Measurements from ENCODE around the gene JAM3.

JAM3 gene

DNA sequence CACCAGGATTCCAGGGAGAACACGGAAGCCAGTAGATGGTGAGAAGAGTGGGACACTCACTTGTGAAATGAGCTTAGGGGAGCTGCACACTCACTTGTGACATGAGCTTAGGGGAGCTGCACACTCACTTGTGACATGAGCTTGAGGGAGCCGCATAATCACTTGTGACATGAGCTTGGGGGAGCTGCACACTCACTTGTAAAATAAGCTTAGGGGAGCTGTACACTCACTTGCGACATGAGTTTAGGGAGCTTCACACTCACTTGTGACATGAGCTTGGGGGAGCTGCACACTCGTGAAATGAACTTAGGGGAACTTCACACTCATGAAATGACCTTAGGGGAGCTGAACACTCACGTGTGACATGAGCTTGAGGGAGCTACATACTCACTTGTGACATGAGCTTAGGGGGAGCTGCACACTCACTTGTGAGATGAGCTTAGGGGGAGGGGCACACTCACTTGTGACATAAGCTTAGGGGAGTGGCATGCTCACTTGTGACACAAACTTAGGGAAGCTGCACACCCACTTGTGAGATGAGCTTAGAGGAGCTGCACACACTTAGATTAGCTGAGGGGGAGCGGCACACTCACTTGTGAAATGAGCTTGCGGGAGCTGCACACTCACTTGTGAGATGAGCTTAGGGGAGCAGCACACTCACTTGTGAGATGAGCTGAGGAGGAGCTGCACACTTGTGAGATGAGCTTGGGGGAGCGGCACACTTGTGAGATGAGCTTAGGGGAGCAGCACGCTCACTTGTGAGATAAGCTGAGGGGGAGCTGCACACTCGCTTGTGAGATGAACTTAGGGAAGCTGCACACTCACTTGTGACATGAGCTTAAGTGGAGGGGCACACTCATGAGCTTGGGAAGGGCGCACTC lies 95.9 kb downstream of the JAM3 start:
- TF ChIP-seq, protein P1, sequence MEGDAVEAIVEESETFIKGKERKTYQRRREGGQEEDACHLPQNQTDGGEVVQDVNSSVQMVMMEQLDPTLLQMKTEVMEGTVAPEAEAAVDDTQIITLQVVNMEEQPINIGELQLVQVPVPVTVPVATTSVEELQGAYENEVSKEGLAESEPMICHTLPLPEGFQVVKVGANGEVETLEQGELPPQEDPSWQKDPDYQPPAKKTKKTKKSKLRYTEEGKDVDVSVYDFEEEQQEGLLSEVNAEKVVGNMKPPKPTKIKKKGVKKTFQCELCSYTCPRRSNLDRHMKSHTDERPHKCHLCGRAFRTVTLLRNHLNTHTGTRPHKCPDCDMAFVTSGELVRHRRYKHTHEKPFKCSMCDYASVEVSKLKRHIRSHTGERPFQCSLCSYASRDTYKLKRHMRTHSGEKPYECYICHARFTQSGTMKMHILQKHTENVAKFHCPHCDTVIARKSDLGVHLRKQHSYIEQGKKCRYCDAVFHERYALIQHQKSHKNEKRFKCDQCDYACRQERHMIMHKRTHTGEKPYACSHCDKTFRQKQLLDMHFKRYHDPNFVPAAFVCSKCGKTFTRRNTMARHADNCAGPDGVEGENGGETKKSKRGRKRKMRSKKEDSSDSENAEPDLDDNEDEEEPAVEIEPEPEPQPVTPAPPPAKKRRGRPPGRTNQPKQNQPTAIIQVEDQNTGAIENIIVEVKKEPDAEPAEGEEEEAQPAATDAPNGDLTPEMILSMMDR (IDR thresholded peaks at IDR 0.05) = no peak
- Mint-ChIP-seq H3K36me3 (ENCODE audit: low read depth) (peaks cover 96% of the 10 kb centered on the region), H3K9me3 (peaks cover 72% of the 10 kb centered on the region), H3K4me3 (peak overlapping the region; percentile 26), H3K4me1 (no peaks in the 10 kb centered on the region), H3K27ac (no peak overlapping the region), H3K27me3 (ENCODE audit: low read depth, poor library complexity) (peaks cover 8% of the 10 kb centered on the region)
- no peak for DNase-seq

DNA sequence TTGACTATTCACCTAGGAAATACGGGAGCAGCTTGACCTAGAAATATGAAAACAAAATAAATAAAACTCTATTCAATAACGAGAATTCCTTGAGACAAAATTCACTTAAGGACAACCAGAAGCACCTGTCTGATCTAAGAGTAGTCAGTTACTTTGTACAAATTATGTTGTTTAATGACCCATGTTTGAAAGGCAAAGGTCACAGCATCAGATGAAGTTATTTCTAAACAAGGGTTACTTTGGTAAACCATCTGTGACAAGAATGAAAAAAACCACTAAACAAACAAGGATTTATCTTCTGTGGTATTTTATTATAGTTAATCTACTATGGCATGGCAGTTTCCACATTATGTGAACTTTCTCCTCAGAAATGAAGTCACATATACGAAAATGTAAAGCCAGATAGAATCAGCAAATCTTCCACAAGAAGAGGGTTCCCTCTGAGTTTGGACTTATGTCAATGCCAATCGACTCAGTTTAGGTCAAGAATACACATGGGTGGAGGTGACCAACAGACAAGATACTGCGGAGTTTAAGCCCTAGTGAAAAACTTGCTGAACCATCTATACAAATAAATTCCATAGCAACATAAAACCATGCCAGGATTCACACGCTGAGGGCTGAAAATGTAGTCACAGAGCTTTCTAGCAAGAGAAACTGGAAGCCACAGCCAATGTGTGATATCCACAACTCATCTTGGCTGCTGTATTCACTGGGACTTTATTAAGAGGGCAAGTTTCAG lies 101.5 kb downstream of the JAM3 start:
- H3K9me3 Mint-ChIP-seq = peaks cover 46% of the 10 kb centered on the region
- no peaks in the 10 kb centered on the region for H3K27me3 Mint-ChIP-seq (ENCODE audit: low read depth, poor library complexity)
- no peaks in the 10 kb centered on the region for H3K4me1 Mint-ChIP-seq
- H3K27ac Mint-ChIP-seq = no peak overlapping the region
- TF ChIP-seq, protein P1 (IDR thresholded peaks at IDR 0.05) = no peak
- H3K4me3 Mint-ChIP-seq = no peak overlapping the region
- H3K36me3 Mint-ChIP-seq (ENCODE audit: low read depth) = peaks cover 96% of the 10 kb centered on the region
- no peak for DNase-seq

DNA sequence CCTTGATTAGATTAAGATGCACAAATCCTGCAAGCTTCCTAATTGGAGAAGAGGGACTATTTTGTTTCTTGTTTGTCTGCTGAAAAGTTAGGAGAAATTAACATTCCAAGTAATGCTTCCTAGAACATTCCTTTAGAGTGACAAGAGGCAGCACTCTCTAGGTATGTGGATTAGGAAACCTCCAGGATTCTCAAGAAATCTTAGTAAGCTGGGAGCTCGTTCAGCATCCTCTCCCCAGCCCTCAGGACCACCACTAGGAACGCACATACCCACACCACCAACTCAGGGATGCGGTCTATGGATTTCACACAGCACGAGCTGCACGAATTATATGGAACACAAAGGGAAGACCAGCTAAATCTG lies 102.0 kb downstream of the JAM3 start:
- Mint-ChIP-seq H3K36me3 (ENCODE audit: low read depth) (peaks cover 96% of the 10 kb centered on the region), H3K4me1 (no peaks in the 10 kb centered on the region), H3K4me3 (no peak overlapping the region), H3K27ac (no peak overlapping the region), H3K27me3 (ENCODE audit: low read depth, poor library complexity) (no peaks in the 10 kb centered on the region), H3K9me3 (peaks cover 41% of the 10 kb centered on the region)
- TF ChIP-seq, protein P1 (IDR thresholded peaks at IDR 0.05) = no peak
- DNase-seq = no peak

DNA sequence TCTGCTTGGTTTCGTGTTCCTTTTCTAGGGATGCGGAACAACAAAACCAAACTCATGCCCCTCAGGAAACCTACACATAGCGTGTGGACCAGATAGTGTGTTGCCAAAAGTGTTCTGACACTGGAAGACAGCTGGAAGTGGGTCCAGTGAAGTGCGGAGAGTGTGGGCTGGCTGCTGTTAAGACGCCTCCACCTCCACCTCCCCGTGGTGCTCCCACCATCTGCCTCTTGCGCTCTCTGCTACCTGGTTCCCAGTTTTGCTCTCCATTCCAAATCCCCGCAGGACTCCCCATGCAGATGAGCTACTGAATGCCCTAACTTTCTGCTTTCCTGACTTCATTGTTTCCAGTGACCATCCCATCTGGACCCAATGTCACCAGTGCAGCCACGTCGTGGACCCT lies 103.1 kb downstream of the JAM3 start:
- Mint-ChIP-seq H3K9me3 (peaks cover 35% of the 10 kb centered on the region), H3K4me3 (no peak overlapping the region)

DNA sequence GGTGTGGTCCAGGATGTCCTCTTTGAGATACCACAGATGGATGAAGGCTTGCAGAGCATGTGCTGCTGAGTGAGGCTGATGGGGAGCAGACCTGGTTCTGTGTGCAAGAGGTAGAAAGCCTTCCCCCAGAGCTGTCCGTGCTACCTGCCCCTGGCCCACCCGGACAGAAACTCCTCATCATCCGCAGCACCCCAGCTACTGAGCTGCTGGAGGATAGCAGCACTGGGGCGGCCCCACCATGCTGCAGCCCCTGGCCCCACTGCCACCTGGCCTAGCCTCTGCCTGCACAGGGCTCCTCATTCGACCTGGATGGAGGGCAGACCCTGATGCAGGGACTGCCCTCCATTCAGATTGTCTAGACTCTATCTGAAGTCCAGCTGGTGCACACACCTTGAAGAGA lies 104.4 kb downstream of the JAM3 start:
- H3K36me3 Mint-ChIP-seq (ENCODE audit: low read depth) = peaks cover 96% of the 10 kb centered on the region
- H3K27ac Mint-ChIP-seq = no peak overlapping the region
- H3K4me3 Mint-ChIP-seq = no peak overlapping the region
- peaks cover 21% of the 10 kb centered on the region for H3K9me3 Mint-ChIP-seq
- H3K27me3 Mint-ChIP-seq (ENCODE audit: low read depth, poor library complexity) = no peaks in the 10 kb centered on the region
- TF ChIP-seq, protein P1 (IDR thresholded peaks at IDR 0.05) = no peak
- DNase-seq = no peak
- no peaks in the 10 kb centered on the region for H3K4me1 Mint-ChIP-seq

More for the DNA sequence above, 103.1 kb downstream of the JAM3 start:
- Mint-ChIP-seq H3K27me3 (ENCODE audit: low read depth, poor library complexity) (no peaks in the 10 kb centered on the region), H3K4me1 (no peaks in the 10 kb centered on the region), H3K36me3 (ENCODE audit: low read depth) (peaks cover 99% of the 10 kb centered on the region), H3K27ac (no peak overlapping the region)
- TF ChIP-seq, protein P1 (IDR thresholded peaks at IDR 0.05) = no peak
- DNase-seq = no peak

Measured in nephron progenitor cell (in vitro differentiated cells).